Stimulated activated naive CD4-positive, alpha-beta T cell (primary cell): Measurements from ENCODE around the gene ACTL7B.
"Not testable (repeated sequence)": the region's sequence is repeated elsewhere in the genome, so short reads cannot be mapped to it uniquely, and the experiment has no call there.

Source experiments
- DNase-seq, 6 experiments: peaks; one replicate each; lab custom pipeline; 2025; lab: John Stamatoyannopoulos, UW

Gene ACTL7B

GRCh38 chr9:108844856-108845255 lies 10.9 kb downstream of the ACTL7B start:
- DNase-seq, result no peak

GRCh38 chr9:108844391-108844790 lies 11.4 kb downstream of the ACTL7B start:
- no peak for DNase-seq

- peak in 1 of 6 experiments; percentile 11 for DNase-seq
Measured at GRCh38 chr9:108842610-108843295, 13.0 kb downstream of the ACTL7B start.

- not testable (repeated sequence) for DNase-seq
Measured at GRCh38 chr9:108839561-108839960, 16.2 kb downstream of the ACTL7B start.

GRCh38 chr9:108838017-108838416 lies 17.8 kb downstream of the ACTL7B start:
- no peak for DNase-seq

GRCh38 chr9:108837530-108837929 lies 18.3 kb downstream of the ACTL7B start:
- DNase-seq, result no peak

GRCh38 chr9:108836781-108837180 lies 19.0 kb downstream of the ACTL7B start:
- DNase-seq, result no peak

- DNase-seq, result no peak
Measured at GRCh38 chr9:108836319-108836718, 19.5 kb downstream of the ACTL7B start.

- DNase-seq, result no peak
Measured at GRCh38 chr9:108835831-108836230, 20.0 kb downstream of the ACTL7B start.

GRCh38 chr9:108834959-108835665 lies 20.7 kb downstream of the ACTL7B start:
- DNase-seq, result no peak

GRCh38 chr9:108832179-108832500 lies 23.6 kb downstream of the ACTL7B start:
- no peak for DNase-seq

GRCh38 chr9:108831496-108832178 lies 24.1 kb downstream of the ACTL7B start:
- no peak for DNase-seq

- no peak for DNase-seq
Measured at GRCh38 chr9:108830272-108830671, 25.5 kb downstream of the ACTL7B start.

- no peak for DNase-seq
Measured at GRCh38 chr9:108823829-108824228, 32.0 kb downstream of the ACTL7B start.

- no peak for DNase-seq
Measured at GRCh38 chr9:108816037-108816436, 39.7 kb downstream of the ACTL7B start.

- DNase-seq, result no peak
Measured at GRCh38 chr9:108815156-108815555, 40.6 kb downstream of the ACTL7B start.

- DNase-seq, result no peak
Measured at GRCh38 chr9:108813951-108814601, 41.7 kb downstream of the ACTL7B start.

- no peak for DNase-seq
Measured at GRCh38 chr9:108812396-108813025, 43.3 kb downstream of the ACTL7B start.

- DNase-seq, result no peak
Measured at GRCh38 chr9:108811944-108812343, 43.8 kb downstream of the ACTL7B start.

GRCh38 chr9:108809269-108809668 lies 46.5 kb downstream of the ACTL7B start:
- no peak for DNase-seq
